ENCODE data around the gene KHK. TPM values are rescaled to one million over a fixed set of nuclear protein-coding genes. Genes with fewer than 3 reads are reported as not detected.

KHK gene
- total RNA-seq, 1 donor from 2014 or later = 1.2 TPM

DNA sequence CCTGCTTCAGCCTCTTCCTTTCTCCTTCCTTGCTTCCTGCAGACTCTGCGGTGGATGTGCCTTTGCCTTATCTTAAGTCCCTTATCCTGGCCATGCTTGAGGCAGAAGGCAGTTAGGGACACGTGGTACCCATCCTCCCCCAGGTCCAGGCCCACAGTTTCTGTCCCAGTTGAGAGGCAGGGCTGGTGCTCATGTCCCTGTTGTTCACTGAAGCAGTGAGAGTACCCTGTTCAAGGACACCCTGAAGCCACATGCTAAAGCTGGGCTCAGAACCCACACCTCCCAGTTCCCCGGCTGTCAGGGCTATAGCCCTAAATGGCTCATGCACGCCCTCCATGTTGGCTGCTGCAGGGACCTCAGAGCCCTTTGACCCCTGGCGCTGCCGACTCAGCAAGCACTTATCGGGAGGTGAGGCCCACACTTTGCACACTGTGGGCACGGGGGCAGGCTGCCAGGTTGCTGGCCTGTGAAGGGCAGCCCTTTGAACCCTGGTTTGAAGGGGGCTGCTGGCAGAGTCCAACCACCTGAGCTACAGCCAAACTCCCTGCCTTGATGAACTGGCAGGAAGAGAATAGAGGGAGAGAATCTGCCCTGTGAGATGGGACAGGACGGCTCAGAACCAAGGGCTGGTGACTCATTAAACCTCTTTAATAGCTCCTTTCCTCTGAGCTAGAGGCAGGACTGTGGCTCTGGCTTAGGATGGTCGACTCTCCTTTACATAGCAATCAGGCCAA is 6.3 kb downstream of the KHK start:
- TF ChIP-seq, protein P1, sequence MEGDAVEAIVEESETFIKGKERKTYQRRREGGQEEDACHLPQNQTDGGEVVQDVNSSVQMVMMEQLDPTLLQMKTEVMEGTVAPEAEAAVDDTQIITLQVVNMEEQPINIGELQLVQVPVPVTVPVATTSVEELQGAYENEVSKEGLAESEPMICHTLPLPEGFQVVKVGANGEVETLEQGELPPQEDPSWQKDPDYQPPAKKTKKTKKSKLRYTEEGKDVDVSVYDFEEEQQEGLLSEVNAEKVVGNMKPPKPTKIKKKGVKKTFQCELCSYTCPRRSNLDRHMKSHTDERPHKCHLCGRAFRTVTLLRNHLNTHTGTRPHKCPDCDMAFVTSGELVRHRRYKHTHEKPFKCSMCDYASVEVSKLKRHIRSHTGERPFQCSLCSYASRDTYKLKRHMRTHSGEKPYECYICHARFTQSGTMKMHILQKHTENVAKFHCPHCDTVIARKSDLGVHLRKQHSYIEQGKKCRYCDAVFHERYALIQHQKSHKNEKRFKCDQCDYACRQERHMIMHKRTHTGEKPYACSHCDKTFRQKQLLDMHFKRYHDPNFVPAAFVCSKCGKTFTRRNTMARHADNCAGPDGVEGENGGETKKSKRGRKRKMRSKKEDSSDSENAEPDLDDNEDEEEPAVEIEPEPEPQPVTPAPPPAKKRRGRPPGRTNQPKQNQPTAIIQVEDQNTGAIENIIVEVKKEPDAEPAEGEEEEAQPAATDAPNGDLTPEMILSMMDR (IDR thresholded peaks at IDR 0.05) = no peak
- Mint-ChIP-seq H3K4me3 (ENCODE audit: unreplicated experiment) (no peak overlapping the region), H3K27me3 (ENCODE audit: low read depth) (no peaks in the 10 kb centered on the region), H3K27ac (ENCODE audit: unreplicated experiment) (no peak overlapping the region), H3K4me1 (ENCODE audit: low read depth) (peaks cover 9% of the 10 kb centered on the region), H3K36me3 (ENCODE audit: low read depth) (no peaks in the 10 kb centered on the region), H3K9me3 (ENCODE audit: low read depth) (no peaks in the 10 kb centered on the region)
- DNase-seq (ENCODE audit: low spot score) = no peak

DNA sequence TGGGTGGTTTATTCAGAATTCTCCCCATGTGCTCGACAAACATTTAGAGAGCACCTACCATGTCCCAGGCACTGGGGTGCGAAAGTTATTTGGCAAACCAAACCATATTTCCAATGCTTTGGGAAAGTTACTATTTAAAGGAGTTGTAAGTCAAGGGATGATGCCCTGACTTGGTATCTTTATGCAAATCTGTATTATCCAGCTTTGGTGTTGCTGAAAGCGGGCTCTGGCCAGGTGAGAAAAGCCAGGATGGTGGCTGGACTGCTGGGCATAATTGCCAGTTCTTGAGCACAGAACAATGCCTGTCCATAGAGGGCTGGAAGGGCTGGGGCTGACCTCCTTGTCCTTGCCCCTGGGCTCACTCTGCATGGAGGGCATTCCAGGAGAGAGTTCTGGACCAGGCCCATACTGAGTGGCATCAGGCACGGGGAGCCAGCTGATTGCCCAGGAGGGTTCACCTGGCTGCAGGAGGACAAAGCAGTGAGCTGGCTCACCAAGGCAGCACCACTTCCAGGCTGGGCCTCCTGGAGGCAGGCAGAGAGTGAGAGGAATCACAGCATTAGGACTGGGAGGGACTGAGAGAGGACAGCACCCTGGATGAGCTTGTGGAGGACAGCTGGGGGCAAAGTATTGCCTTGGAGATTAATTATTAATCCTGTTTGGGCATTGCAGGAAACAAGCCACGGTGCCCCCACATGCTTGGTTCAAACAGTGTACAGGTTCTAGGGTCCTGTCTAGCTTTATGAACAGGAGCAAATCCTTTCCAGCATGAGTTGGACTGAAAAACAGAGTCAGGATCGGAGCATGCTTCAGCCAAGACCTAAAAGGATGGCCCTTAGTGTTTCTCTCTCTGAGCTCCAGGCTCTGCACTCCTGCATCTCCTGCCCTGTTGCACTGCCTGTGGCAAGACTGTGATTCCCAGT is 7.1 kb downstream of the KHK start:
- Mint-ChIP-seq H3K27ac (ENCODE audit: unreplicated experiment) (no peak overlapping the region), H3K4me1 (ENCODE audit: low read depth) (peaks cover 9% of the 10 kb centered on the region), H3K4me3 (ENCODE audit: unreplicated experiment) (no peak overlapping the region), H3K27me3 (ENCODE audit: low read depth) (no peaks in the 10 kb centered on the region), H3K9me3 (ENCODE audit: low read depth) (no peaks in the 10 kb centered on the region), H3K36me3 (ENCODE audit: low read depth) (no peaks in the 10 kb centered on the region)
- TF ChIP-seq, protein P1 (IDR thresholded peaks at IDR 0.05) = no peak
- DNase-seq (ENCODE audit: low spot score) = no peak

DNA sequence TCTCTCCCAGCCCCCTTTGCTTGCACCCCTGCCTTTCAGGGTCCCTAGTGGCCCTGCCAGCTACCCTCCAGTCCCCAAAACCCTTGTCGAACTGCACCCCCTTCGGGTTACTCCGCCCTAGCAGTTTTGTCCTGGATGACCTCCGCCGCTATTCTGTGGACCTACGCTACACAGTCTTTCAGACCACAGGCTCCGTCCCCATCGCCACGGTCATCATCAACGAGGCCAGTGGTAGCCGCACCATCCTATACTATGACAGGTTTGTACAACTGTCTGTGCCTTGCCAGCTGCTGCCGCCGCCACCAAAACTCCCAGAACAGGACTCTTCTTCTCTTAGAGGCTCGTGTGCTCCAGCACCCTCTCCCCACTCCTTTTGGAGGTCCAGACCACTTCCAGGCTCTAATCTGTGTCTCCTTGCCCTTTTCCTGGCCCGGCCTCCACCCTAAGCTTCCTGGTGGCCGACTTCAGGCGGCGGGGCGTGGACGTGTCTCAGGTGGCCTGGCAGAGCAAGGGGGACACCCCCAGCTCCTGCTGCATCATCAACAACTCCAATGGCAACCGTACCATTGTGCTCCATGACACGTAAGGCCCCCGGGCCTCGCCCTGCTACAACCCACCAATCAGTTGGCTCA is 7.9 kb downstream of the KHK start:
- no peak for DNase-seq (ENCODE audit: low spot score)
- TF ChIP-seq, protein P1 (IDR thresholded peaks at IDR 0.05) = no peak
- no peak overlapping the region for H3K27ac Mint-ChIP-seq (ENCODE audit: unreplicated experiment)
- H3K4me3 Mint-ChIP-seq (ENCODE audit: unreplicated experiment) = no peak overlapping the region
- H3K27me3 Mint-ChIP-seq (ENCODE audit: low read depth) = no peaks in the 10 kb centered on the region
- peaks cover 9% of the 10 kb centered on the region for H3K4me1 Mint-ChIP-seq (ENCODE audit: low read depth)
- H3K9me3 Mint-ChIP-seq (ENCODE audit: low read depth) = no peaks in the 10 kb centered on the region
- H3K36me3 Mint-ChIP-seq (ENCODE audit: low read depth) = no peaks in the 10 kb centered on the region

DNA sequence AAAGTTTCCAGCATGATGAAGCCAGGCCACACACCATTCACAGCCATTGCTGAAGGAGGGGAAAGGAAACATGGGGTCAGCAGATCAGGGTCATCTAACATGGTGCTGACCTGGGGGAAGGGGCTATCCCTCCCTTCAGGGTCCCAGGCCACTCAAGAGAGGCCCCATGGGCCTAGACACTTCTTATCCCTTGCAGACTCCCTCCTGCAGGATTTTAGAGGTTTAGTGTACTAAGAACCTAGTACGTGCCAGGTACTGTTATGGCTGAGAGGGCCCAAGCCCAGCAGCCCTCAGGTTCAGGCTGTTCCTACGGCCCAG is 8.8 kb downstream of the KHK start:
- H3K4me3 Mint-ChIP-seq (ENCODE audit: unreplicated experiment) = no peak overlapping the region
- H3K36me3 Mint-ChIP-seq (ENCODE audit: low read depth) = no peaks in the 10 kb centered on the region
- DNase-seq (ENCODE audit: low spot score) = no peak
- TF ChIP-seq, protein P1 (IDR thresholded peaks at IDR 0.05) = no peak
- H3K27me3 Mint-ChIP-seq (ENCODE audit: low read depth) = no peaks in the 10 kb centered on the region
- no peaks in the 10 kb centered on the region for H3K9me3 Mint-ChIP-seq (ENCODE audit: low read depth)
- peaks cover 9% of the 10 kb centered on the region for H3K4me1 Mint-ChIP-seq (ENCODE audit: low read depth)
- H3K27ac Mint-ChIP-seq (ENCODE audit: unreplicated experiment) = no peak overlapping the region

Measured in chondrocyte (in vitro differentiated cells).